Effector memory CD8-positive, alpha-beta T cell (primary cell): ENCODE measurements around the gene EFCAB7.

Experiments used
- ATAC-seq: fragments of 150-1000 bp; cut with Tn5 transposase; replicated peaks from 2 replicates; pipeline ENCODE4 v1.10.0; 2021; ENCODE audit warnings: mild to moderate bottlenecking, moderate library complexity
- DNase-seq, 3 experiments: peaks; one replicate each; pipeline ENCODE4 v3.0.0; 2021
- H3K27ac Mint-ChIP-seq, 2 donors: one replicate each; pipeline ENCODE4 v1.8.0; 2022; ENCODE audit warnings: mild to moderate bottlenecking in 2 of 2, mixed read lengths in 2 of 2, moderate library complexity in 2 of 2
- H3K27me3 Mint-ChIP-seq, 2 donors: one replicate each; pipeline ENCODE4 v1.8.0; 2022; ENCODE audit warnings: mixed read lengths in 2 of 2
- H3K36me3 Mint-ChIP-seq: one replicate; pipeline ENCODE4 v1.8.0; 2022; ENCODE audit warnings: mild to moderate bottlenecking, moderate library complexity, mixed read lengths; ENCODE audit not compliant: insufficient read depth
- H3K4me1 Mint-ChIP-seq, 2 donors: one replicate each; pipeline ENCODE4 v1.8.0; 2022; ENCODE audit warnings: low read depth in 2 of 2, mixed read lengths in 2 of 2
- H3K4me3 Mint-ChIP-seq, 2 donors: one replicate each; pipeline ENCODE4 v1.8.0; 2022; ENCODE audit warnings: mild to moderate bottlenecking in 2 of 2, mixed read lengths in 2 of 2, moderate library complexity in 2 of 2
- H3K9me3 Mint-ChIP-seq, 2 donors: one replicate each; pipeline ENCODE4 v1.8.0; 2022; ENCODE audit warnings: mixed read lengths in 2 of 2
- total RNA-seq, 9 experiments: gene quantifications; one replicate each; lab custom pipeline; 2026; lab: John Stamatoyannopoulos, UW

The EFCAB7 gene
- 6.7 to 16.7 (median 11.0) reads per million in 9 experiments for total RNA-seq

DNA sequence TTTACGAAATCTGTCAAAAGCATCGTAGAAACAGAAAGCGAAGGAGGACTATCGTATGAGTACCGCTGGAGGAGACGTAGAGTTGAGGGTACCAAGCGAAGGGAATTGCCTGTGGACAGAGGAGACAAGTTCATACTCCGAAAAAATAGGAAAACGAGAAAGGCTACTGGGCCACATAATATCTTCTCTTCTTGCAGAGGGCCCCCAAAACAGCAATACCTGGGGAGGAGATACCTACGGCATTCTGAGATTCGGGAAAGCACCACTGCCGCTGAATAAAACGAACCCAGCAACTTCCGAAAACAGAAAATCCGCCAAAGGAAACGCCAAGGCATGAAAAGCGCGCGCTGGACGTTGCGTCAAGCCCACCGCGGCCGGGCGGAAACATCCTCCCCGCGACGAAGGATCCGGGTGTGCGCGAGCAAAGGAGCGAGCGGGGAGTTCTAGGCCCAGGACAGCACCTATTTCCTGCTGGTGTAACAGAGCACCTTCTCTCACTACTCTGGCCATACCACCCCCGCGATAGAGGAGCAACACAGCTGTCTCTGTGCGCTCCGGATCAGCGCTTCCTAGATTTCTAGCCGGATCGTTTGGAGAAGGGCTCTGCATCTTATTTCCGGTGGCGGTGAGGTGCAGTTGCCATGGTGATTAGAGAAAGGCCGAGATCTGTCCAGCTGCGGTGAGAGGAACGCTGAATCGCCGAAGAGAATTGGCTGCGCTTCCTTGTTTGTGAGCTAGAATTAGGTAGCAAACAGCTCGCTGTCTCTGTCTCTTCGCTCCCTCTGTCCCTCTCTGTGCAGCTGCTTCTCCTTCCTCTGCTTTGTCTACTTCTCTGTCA, at the start of gene EFCAB7, which contains the start of gene ITGB3BP:
EFCAB7 (plus strand) TSS at position 635 of the 838 bp plus-strand sequence. CDS start 2,048 bp downstream, outside the sequence.
ITGB3BP (minus strand) TSS at position 335 of the 838 bp plus-strand sequence; CDS start at position 243, 92 bp downstream.
- H3K9me3 Mint-ChIP-seq, result no peaks in the 10 kb centered on the region
- H3K27ac Mint-ChIP-seq, result peak within 1 kb of the TSS; percentile 98 to 99
- H3K36me3 Mint-ChIP-seq, result peaks cover 33% of the 10 kb centered on the region
- ATAC-seq, result peak; percentile 82
- peaks cover 14 to 17% of the 10 kb centered on the region in 2 donors for H3K4me1 Mint-ChIP-seq
- no peaks in the 10 kb centered on the region for H3K27me3 Mint-ChIP-seq
- H3K4me3 Mint-ChIP-seq, result peak within 1 kb of the TSS; percentile 94 to 96
- peak; percentile 75 to 83 (median 79) for DNase-seq

- Mint-ChIP-seq H3K36me3 (peaks cover 2% of the 10 kb centered on the region), H3K4me1 (no peaks in the 10 kb centered on the region)
Measured at GRCh38 chr1:63475761-63476160, 47.6 kb upstream of the EFCAB7 start.

DNA sequence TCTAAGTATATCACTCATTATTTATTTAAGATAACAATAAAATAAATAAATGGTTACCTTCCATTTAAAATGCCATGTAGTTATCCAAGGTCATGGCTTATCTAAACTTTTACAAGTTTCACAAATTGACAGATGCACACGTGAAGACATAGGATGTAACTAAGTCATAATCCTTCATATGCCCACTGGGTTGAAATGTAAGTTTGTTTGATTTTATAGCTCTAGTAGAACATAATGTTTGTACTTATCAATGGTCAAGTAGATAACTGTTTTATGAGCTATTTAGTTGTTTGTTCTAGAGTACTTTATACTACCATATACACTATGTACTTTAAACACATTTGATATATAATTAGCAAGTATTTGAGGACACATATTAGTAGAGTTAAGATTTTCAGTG, 43.3 kb upstream of the EFCAB7 start:
- Mint-ChIP-seq H3K9me3 (no peaks in the 10 kb centered on the region), H3K4me1 (no peaks in the 10 kb centered on the region), H3K27me3 (no peaks in the 10 kb centered on the region), H3K4me3 (no peak overlapping the region), H3K27ac (no peak overlapping the region), H3K36me3 (peaks cover 2% of the 10 kb centered on the region)
- ATAC-seq (no peak), DNase-seq (no peak)

More at GRCh38 chr1:63475761-63476160, 47.6 kb upstream of the EFCAB7 start:
- H3K9me3 Mint-ChIP-seq, result no peaks in the 10 kb centered on the region
- no peaks in the 10 kb centered on the region for H3K27me3 Mint-ChIP-seq
- H3K27ac Mint-ChIP-seq, result no peak overlapping the region
- DNase-seq, result no peak
- ATAC-seq, result no peak
- H3K4me3 Mint-ChIP-seq, result no peak overlapping the region

DNA sequence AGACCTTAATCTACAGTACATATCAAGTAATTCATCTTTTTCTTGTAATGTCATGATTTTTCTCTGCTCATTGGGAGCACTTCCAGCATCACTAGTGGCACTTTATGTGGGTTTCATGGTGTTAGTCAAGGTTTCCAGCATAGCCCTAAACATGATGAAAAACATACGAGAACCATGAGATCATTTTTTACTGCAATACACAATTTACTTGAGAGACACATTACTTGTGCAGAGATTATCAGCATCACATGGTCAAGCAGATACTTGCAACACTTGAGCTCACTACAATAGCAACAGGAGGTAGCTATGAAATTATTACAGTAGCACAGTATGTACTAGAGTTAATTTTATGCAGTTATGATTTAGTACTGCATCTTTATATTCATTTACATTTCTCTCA, 36.7 kb upstream of the EFCAB7 start:
- no peaks in the 10 kb centered on the region for H3K36me3 Mint-ChIP-seq
- H3K4me3 Mint-ChIP-seq, result no peak overlapping the region
- no peak for DNase-seq

DNA sequence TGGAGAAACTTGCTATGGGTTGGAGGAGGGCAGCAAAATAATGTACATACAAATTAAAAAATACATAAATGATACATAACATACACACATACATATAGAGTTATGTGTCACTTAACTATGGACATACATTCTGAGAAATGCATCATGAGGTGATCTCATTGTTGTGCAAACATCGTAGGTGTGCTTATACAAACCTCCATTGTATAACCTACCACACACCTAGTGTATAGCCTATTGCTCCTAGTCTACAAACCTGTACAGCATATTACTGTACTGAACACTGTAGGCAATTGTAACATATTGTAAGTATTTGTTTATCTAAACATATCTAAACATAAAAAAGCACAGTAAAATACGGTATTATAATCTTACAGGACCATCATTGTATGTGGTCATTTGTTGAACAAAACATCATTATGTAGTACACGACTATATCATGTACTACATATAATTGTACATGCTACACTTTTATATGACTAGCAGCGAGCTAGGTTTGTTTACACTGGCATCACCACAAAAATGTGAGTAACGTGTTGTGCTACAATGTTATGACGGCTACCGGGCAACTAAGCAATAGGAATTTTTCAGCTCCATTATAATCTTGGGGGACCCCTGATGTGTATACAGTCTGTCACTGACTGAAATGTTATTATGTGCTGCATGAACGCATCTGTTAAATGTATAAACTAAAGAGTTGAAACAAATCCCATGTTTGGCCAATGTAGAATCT, 35.8 kb upstream of the EFCAB7 start:
- Mint-ChIP-seq H3K36me3 (no peaks in the 10 kb centered on the region), H3K4me1 (no peaks in the 10 kb centered on the region), H3K27me3 (no peaks in the 10 kb centered on the region), H3K27ac (peak overlapping the region in 1 of 2 donors; percentile 32), H3K9me3 (no peaks in the 10 kb centered on the region), H3K4me3 (no peak overlapping the region)
- DNase-seq (no peak), ATAC-seq (no peak)

More for the DNA sequence above, 36.7 kb upstream of the EFCAB7 start:
- no peaks in the 10 kb centered on the region for H3K9me3 Mint-ChIP-seq
- ATAC-seq, result no peak
- no peak overlapping the region for H3K27ac Mint-ChIP-seq
- H3K4me1 Mint-ChIP-seq, result no peaks in the 10 kb centered on the region
- no peaks in the 10 kb centered on the region for H3K27me3 Mint-ChIP-seq

DNA sequence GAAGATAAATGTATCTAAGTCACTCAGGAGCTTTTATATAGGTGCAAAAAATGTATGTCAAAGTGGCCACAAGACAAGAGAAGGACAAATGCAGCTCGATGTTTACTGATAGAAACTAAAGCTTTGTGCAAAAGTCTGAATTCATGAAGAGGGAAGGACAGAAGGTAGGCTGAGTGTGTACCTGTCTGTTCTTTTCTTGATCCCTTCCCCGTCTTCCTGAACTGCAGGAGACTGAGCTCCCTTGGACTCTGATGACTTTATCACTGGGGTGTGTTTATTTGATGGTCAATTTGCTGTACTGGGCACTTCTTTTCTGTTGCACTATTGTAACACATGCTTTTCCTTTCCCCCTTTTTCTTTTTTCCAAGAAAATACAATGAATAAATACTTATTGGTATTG, 25.7 kb upstream of the EFCAB7 start:
- Mint-ChIP-seq H3K4me1 (peaks cover 2 to 6% of the 10 kb centered on the region in 2 donors), H3K36me3 (no peaks in the 10 kb centered on the region), H3K27me3 (no peaks in the 10 kb centered on the region), H3K27ac (no peak overlapping the region), H3K4me3 (no peak overlapping the region), H3K9me3 (no peaks in the 10 kb centered on the region)
- ATAC-seq (no peak), DNase-seq (no peak)

- no peak for ATAC-seq
Measured at GRCh38 chr1:63498106-63498505, 25.2 kb upstream of the EFCAB7 start.

GRCh38 chr1:63501256-63501655, 22.1 kb upstream of the EFCAB7 start:
- Mint-ChIP-seq H3K27me3 (no peaks in the 10 kb centered on the region), H3K9me3 (no peaks in the 10 kb centered on the region), H3K4me1 (peaks cover 2 to 6% of the 10 kb centered on the region in 2 donors), H3K4me3 (no peak overlapping the region), H3K36me3 (no peaks in the 10 kb centered on the region), H3K27ac (no peak overlapping the region)
- no peak for DNase-seq
- no peak for ATAC-seq

More at GRCh38 chr1:63498106-63498505, 25.2 kb upstream of the EFCAB7 start:
- no peaks in the 10 kb centered on the region for H3K27me3 Mint-ChIP-seq
- no peaks in the 10 kb centered on the region for H3K36me3 Mint-ChIP-seq
- H3K4me1 Mint-ChIP-seq, result peaks cover 2 to 6% of the 10 kb centered on the region in 2 donors
- no peaks in the 10 kb centered on the region for H3K9me3 Mint-ChIP-seq
- H3K27ac Mint-ChIP-seq, result peak overlapping the region in 1 of 2 donors; percentile 15
- no peak overlapping the region for H3K4me3 Mint-ChIP-seq
- no peak for DNase-seq

DNA sequence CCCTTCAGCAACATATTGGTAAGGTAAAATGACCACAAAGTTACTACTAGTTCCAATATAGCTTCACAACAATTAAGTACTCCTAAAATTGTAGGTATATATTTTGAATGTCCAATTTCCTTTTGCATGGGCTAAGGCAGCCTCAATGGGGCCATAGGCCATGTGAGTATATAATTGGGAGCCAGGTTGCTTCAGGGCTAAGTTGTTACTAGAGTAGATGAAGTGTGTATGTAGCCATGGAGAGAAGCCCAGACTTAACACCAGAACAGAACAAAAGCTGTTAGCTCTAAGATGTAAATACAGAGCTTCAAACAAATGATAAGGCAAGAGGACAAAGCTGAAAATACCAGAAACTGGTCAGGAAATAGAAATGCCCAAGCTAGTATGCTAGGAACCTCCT, 16.5 kb upstream of the EFCAB7 start:
- Mint-ChIP-seq H3K27ac (no peak overlapping the region), H3K36me3 (peaks cover 14% of the 10 kb centered on the region), H3K9me3 (no peaks in the 10 kb centered on the region), H3K4me3 (no peak overlapping the region), H3K27me3 (no peaks in the 10 kb centered on the region), H3K4me1 (peaks cover 0 to 3% of the 10 kb centered on the region in 2 donors)
- ATAC-seq (no peak), DNase-seq (no peak)

DNA sequence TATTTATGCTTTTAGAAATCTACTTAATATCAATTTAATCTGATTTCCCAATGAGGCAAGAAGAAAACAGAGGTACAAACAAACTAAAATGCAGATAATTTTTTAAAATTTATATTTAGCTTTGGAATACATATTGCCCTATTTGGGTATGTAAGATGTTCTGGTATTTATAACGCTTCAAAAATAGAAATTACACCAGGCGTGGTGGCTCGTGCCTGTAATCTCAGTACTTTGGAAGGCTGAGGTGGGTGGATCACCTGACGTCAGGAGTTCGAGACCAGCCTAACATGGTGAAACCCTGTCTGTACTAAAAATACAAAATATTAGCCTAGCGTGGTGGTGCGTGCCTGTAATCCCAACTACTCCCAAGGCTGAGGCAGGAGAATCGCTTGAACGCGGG, 13.6 kb upstream of the EFCAB7 start:
- H3K27me3 Mint-ChIP-seq, result no peaks in the 10 kb centered on the region
- H3K4me1 Mint-ChIP-seq, result peaks cover 3% of the 10 kb centered on the region in 2 donors
- H3K27ac Mint-ChIP-seq, result no peak overlapping the region
- DNase-seq (no peak), ATAC-seq (no peak)
- no peak overlapping the region for H3K4me3 Mint-ChIP-seq
- no peaks in the 10 kb centered on the region for H3K9me3 Mint-ChIP-seq
- peaks cover 14% of the 10 kb centered on the region for H3K36me3 Mint-ChIP-seq

DNA sequence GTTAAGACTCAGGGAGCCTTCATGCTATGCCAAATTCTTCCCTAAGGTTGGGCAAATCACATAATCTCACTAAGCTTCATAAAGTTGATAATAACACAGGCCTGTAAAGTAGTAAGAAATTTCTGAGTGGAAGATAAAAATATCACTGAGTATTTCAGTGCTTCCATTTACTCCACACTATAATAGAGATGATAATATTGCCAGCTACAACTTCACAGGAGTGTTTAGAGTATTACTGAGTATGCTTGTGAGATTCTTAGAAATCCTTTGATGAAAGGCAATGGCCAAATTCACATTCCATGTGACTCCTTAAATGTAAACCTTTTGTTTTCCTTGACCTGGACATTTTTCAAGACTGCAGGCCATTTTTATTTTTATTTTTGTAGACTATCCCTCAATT, 10.7 kb upstream of the EFCAB7 start:
- no peaks in the 10 kb centered on the region for H3K27me3 Mint-ChIP-seq
- no peaks in the 10 kb centered on the region for H3K9me3 Mint-ChIP-seq
- peaks cover 0 to 3% of the 10 kb centered on the region in 2 donors for H3K4me1 Mint-ChIP-seq
- no peak overlapping the region for H3K4me3 Mint-ChIP-seq
- no peak for DNase-seq
- no peak for ATAC-seq
- no peak overlapping the region for H3K27ac Mint-ChIP-seq
- H3K36me3 Mint-ChIP-seq, result peaks cover 14% of the 10 kb centered on the region

DNA sequence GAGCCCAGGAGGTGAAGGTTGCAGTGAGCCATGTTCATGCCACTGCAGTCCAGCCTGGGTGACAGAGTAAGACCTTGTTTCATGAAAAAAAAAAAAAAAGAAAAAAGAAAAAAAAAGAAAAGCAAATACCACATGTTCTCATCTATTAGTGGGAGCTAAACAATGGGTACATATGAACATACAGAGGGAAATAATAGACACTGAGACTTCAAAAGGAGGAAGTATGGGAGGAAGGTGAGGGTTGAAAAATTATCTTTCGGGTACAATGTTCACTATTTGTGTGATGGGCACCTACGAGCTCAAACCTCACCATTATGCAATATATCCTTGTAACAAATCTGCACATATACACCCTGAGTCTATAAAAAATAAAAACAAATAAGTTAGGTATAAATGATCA, 6.7 kb upstream of the EFCAB7 start:
- H3K27ac Mint-ChIP-seq, result no peak overlapping the region
- no peak overlapping the region for H3K4me3 Mint-ChIP-seq
- H3K9me3 Mint-ChIP-seq, result no peaks in the 10 kb centered on the region
- no peak for DNase-seq
- no peaks in the 10 kb centered on the region for H3K27me3 Mint-ChIP-seq
- ATAC-seq, result no peak
- no peaks in the 10 kb centered on the region for H3K36me3 Mint-ChIP-seq
- peaks cover 0 to 10% of the 10 kb centered on the region in 2 donors for H3K4me1 Mint-ChIP-seq

GRCh38 chr1:63523738-63524137, 413 bp downstream of the EFCAB7 start:
- peak overlapping the region; percentile 94 to 96 for H3K4me3 Mint-ChIP-seq
- H3K4me1 Mint-ChIP-seq, result peaks cover 14 to 17% of the 10 kb centered on the region in 2 donors
- H3K27me3 Mint-ChIP-seq, result no peaks in the 10 kb centered on the region
- peak; percentile 26 for ATAC-seq
- H3K27ac Mint-ChIP-seq, result peak overlapping the region; percentile 98 to 99
- H3K9me3 Mint-ChIP-seq, result no peaks in the 10 kb centered on the region
- H3K36me3 Mint-ChIP-seq, result peaks cover 34% of the 10 kb centered on the region
- no peak for DNase-seq
